Activated CD8-positive, alpha-beta T cell treated with anti-CD3 and anti-CD28 coated beads for 36 hours (primary cell): Measurements from ENCODE around the gene GIGYF1. TPM values are rescaled to one million over a fixed set of nuclear protein-coding genes. Genes with fewer than 3 reads are reported as not detected.

Source experiments
- ATAC-seq: fragments of 200-7000 bp; cut with Tn5 transposase; one replicate; pipeline ENCODE4 v1.10.0; 2021; ENCODE audit warnings: mild to moderate bottlenecking, moderate library complexity
- CTCF ChIA-PET: fragments of 350-600 bp; sonication (Branson Sonifier 250); formaldehyde crosslinking; loops from one replicate; lab custom pipeline; 2021; ENCODE audit warnings: antibody characterized with exemption; lab: Charles Lee
- POLR2A ChIA-PET: fragments of 350-600 bp; sonication (Branson Sonifier 250); formaldehyde crosslinking; loops from one replicate; lab custom pipeline; 2021; ENCODE audit warnings: antibody characterized with exemption; lab: Charles Lee
- DNase-seq: peaks from one replicate; pipeline ENCODE4 v3.0.0-alpha.2; 2020
- H3K27ac Mint-ChIP-seq: one replicate; pipeline ENCODE4 v1.8.0; 2021; ENCODE audit warnings: mild to moderate bottlenecking, mixed read lengths
- H3K27me3 Mint-ChIP-seq: one replicate; pipeline ENCODE4 v1.8.0; 2021; ENCODE audit warnings: mixed read lengths
- H3K36me3 Mint-ChIP-seq: one replicate; pipeline ENCODE4 v1.8.0; 2021; ENCODE audit warnings: low read depth, mixed read lengths
- H3K4me1 Mint-ChIP-seq: one replicate; pipeline ENCODE4 v1.8.0; 2021; ENCODE audit warnings: low read depth, mixed read lengths
- H3K4me3 Mint-ChIP-seq: one replicate; pipeline ENCODE4 v1.8.0; 2021; ENCODE audit warnings: mild to moderate bottlenecking, moderate library complexity, mixed read lengths
- H3K9me3 Mint-ChIP-seq: one replicate; pipeline ENCODE4 v1.8.0; 2021; ENCODE audit warnings: mixed read lengths
- intact Hi-C: fragments of 100-400 bp; cut with micrococcal nuclease; formaldehyde crosslinking; loops from one replicate; pipeline ENCODE4 v1.10.0; 2022
- total RNA-seq, 2 experiments: library from RNA; stranded (reverse); gene quantifications; one replicate each; pipeline ENCODE4 v1.2.3, GENCODE V29; 2021
- TF ChIP-seq, protein P1 (sequence below): fragments of 200-600 bp; IDR thresholded peaks from one replicate; pipeline ENCODE4 v1.8.0; 2022; ENCODE audit warnings: antibody characterized with exemption, mild to moderate bottlenecking

The GIGYF1 gene
- total RNA-seq, 2 experiments from 2014 or later: 36.9 to 41.5 TPM

DNA sequence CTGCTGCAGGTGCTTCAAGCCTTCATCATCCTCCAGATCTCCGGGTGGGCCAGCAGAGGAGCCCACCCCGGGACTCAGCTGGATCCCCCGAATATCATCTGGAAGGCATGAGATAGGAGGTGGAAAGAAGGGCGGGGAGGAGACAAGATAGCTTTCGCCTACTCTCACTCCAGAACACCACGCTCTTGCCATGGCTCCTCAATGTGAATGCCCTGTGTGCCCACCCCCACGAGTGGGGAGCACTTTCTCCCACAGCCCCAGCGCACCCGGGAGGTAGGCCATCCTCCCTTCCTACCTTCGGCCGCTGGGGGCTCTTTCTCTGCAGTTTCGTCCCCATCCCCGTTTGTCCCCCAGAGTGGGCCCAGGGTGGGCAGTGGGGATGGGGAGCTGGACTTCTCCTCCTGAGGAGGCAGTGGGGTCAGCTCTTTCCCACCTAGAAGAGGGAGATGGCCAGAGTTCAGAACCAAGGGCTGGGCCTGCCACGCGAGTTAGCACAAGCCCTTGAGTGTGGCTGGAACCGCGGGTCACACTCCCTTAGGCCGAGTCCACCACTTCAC, 8.9 kb downstream of the GIGYF1 start:
- intact Hi-C loops: no loop called here
- no peak for ATAC-seq
- Mint-ChIP-seq H3K4me3 (no peak overlapping the region), H3K4me1 (peaks cover 35% of the 10 kb centered on the region), H3K9me3 (no peaks in the 10 kb centered on the region), H3K27ac (no peak overlapping the region), H3K36me3 (peaks cover 13% of the 10 kb centered on the region), H3K27me3 (no peaks in the 10 kb centered on the region)
- ChIA-PET CTCF (no interaction called here), POLR2A (interaction anchor here (1.1 to 1.2 kb wide), 2 partner anchors 8 to 9 kb away, joined by 3 to 4 read pairs; no protein-coding TSS in a partner anchor)
- DNase-seq: no peak
- TF ChIP-seq, protein P1, sequence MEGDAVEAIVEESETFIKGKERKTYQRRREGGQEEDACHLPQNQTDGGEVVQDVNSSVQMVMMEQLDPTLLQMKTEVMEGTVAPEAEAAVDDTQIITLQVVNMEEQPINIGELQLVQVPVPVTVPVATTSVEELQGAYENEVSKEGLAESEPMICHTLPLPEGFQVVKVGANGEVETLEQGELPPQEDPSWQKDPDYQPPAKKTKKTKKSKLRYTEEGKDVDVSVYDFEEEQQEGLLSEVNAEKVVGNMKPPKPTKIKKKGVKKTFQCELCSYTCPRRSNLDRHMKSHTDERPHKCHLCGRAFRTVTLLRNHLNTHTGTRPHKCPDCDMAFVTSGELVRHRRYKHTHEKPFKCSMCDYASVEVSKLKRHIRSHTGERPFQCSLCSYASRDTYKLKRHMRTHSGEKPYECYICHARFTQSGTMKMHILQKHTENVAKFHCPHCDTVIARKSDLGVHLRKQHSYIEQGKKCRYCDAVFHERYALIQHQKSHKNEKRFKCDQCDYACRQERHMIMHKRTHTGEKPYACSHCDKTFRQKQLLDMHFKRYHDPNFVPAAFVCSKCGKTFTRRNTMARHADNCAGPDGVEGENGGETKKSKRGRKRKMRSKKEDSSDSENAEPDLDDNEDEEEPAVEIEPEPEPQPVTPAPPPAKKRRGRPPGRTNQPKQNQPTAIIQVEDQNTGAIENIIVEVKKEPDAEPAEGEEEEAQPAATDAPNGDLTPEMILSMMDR: no peak

DNA sequence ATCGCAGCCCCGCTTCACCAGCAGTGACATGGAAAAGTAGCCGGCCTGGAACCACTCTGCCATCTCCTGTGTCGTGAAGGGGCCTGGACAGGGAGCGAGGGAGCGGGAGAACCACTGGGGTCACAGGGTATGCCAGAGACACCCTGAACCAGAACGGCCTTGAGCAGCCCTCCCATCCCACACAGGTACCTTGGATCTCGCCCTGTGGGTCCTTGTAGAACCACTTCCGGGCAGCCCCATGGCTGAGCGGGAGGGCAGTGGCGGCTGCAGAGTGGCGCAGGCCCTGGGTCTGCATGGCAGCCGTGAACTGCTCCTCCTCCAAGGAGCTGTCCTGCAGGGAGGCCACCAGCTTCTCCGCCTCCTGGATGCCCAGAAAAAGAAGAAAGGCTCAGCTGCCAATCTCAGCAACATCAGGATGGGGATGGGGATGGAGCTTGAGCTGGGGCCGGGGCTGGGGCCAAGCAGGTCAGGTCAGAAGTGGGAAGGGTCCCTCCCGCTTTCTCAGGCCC, 9.5 kb downstream of the GIGYF1 start:
- Mint-ChIP-seq H3K36me3 (peaks cover 15% of the 10 kb centered on the region), H3K4me3 (no peak overlapping the region), H3K4me1 (peaks cover 34% of the 10 kb centered on the region), H3K9me3 (no peaks in the 10 kb centered on the region), H3K27me3 (no peaks in the 10 kb centered on the region), H3K27ac (no peak overlapping the region)
- ChIA-PET CTCF (interaction anchor here (1.1 to 10.9 kb wide), 2 partner anchors 6 to 96 kb away, joined by 3 to 105 read pairs; no protein-coding TSS in a partner anchor), POLR2A (interaction anchor here (1.1 to 2.7 kb wide), 3 partner anchors 8 to 9 kb away, joined by 3 to 22 read pairs (median 4); no protein-coding TSS in a partner anchor)
- TF ChIP-seq, protein P1: no peak
- intact Hi-C loops: no loop called here
- no peak for DNase-seq
- no peak for ATAC-seq

DNA sequence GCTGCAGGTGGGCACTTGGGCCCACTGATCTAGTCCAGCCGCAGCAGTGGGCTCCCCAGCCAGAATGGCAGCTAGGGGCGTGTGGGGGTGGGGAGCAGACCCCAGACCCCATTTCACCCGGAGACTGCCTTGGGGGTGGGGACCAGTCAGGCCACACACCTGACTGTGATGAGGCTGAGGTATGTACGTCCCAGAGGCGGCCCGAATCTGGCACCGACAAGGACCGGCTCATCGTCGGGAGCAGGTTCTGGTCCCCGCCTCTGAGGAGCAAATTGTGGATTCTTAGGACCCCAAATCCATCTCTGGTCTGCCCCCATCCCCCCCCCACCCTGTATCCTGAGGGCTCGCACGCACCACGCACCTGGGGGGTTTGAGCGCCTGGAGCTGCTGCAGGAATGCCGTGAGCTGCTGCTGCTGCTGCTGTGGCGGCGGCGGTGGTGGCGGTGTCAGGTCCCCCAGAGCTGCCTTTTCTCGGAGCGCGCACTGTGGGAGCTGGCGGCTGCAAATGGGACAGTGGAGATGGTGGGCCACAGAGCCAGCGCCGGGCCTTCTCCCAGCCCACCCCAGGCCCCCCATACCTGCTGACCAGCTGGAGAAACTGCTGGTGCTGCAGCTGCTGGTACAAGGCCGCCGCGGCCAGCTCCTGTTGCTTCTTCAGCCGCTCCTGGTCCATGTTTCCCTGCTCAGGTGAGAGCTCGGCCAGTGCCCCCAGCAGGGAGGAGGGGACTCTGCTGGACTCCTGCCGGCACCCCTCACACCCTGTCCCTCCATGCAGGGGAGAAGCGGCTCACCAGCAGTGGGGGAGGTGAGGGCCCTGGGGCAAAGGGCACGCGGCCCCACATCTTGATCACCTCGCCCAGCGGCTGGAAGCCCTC, 10.2 kb downstream of the GIGYF1 start:
- intact Hi-C loops: no loop called here
- Mint-ChIP-seq H3K4me1 (peaks cover 31% of the 10 kb centered on the region), H3K4me3 (no peak overlapping the region), H3K9me3 (no peaks in the 10 kb centered on the region), H3K27me3 (no peaks in the 10 kb centered on the region), H3K36me3 (peaks cover 18% of the 10 kb centered on the region), H3K27ac (no peak overlapping the region)
- ChIA-PET POLR2A (interaction anchor here (1.1 to 2.7 kb wide), 5 partner anchors 8 to 54 kb away, joined by 3 to 22 read pairs (median 4); partner anchors contain the start of gene POP7), CTCF (interaction anchor here (1.1 to 10.9 kb wide), 3 partner anchors 7 to 101 kb away, joined by 3 to 105 read pairs (median 3); no protein-coding TSS in a partner anchor)
- DNase-seq (no peak), ATAC-seq (no peak)
- TF ChIP-seq, protein P1: no peak

DNA sequence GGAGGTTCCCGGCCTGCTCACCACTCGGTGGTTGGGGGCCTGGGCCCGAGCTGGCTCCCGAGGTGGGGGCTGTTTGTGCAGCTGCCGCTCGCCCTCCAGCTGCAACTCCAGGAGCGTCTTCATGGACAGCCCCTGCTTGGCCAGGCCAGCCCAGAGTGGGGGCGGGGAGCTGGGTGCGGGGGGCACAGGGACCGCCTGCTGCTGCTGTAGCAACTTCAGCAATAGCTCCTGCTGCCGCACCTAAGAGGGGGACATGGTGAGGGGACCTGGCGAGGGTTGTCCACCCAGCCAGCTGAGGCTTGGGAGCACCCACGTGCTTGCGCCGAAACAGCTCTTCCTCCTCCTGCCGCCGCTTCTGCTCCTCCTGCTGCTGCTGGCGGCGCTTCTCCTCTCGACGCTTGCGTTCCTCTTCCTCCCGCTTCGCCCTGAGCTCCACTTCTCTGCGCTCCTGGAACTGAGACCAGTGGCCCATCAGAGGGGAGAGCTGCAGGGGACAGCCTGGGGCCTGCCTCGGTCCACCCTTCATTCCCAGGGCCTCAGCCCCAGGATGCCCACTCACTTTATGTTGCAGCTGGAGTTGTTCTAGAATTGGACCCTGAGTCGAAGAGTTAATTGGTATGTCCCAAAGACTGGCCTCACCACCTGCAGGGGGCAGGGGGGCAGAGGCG, 10.9 kb downstream of the GIGYF1 start:
- DNase-seq (no peak), ATAC-seq (no peak)
- Mint-ChIP-seq H3K4me1 (peaks cover 28% of the 10 kb centered on the region), H3K36me3 (peaks cover 20% of the 10 kb centered on the region), H3K27ac (no peak overlapping the region), H3K4me3 (no peak overlapping the region), H3K9me3 (no peaks in the 10 kb centered on the region), H3K27me3 (no peaks in the 10 kb centered on the region)
- POLR2A ChIA-PET: interaction anchor here (1.1 to 2.7 kb wide), 5 partner anchors 9 to 71 kb away, joined by 3 to 22 read pairs (median 5); partner anchors contain the start of genes MOSPD3 and POP7
- intact Hi-C loops: no loop called here
- CTCF ChIA-PET: interaction anchor here (0.8 to 10.9 kb wide), 4 partner anchors 8 to 213 kb away, joined by 3 to 105 read pairs (median 4); partner anchors contain the start of gene POP7
- TF ChIP-seq, protein P1: no peak
